ENCODE measurements around the gene DGKD.

DNA sequence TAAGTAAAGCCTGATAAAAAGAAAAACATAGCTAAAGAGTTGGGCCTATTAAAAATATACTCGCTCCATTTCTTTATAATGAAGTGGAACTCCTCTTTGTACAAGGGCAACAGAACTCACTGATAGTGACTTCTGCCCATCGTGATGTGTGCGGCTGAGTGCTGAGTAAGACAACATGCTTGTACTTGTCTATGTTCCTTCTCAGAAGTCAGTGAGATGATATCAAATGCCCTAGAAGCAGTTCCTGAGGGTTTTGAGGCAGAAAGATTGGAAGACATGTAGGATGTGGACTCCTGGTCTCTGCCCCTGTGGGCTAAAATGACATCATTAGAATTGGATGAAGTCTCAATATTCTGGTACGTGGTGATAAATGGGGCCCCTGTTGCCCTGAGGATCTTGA lies 138.5 kb downstream of the DGKD start:
- TF ChIP-seq POLR2A (IDR thresholded peaks at IDR 0.05): no peak
- no peak for TF ChIP-seq POLR2AphosphoS5 (IDR thresholded peaks at IDR 0.05)
- TF ChIP-seq, protein P1, sequence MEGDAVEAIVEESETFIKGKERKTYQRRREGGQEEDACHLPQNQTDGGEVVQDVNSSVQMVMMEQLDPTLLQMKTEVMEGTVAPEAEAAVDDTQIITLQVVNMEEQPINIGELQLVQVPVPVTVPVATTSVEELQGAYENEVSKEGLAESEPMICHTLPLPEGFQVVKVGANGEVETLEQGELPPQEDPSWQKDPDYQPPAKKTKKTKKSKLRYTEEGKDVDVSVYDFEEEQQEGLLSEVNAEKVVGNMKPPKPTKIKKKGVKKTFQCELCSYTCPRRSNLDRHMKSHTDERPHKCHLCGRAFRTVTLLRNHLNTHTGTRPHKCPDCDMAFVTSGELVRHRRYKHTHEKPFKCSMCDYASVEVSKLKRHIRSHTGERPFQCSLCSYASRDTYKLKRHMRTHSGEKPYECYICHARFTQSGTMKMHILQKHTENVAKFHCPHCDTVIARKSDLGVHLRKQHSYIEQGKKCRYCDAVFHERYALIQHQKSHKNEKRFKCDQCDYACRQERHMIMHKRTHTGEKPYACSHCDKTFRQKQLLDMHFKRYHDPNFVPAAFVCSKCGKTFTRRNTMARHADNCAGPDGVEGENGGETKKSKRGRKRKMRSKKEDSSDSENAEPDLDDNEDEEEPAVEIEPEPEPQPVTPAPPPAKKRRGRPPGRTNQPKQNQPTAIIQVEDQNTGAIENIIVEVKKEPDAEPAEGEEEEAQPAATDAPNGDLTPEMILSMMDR (IDR thresholded peaks at IDR 0.05): no peak
